ENCODE measurements around the gene NFASC.

Gene NFASC

DNA sequence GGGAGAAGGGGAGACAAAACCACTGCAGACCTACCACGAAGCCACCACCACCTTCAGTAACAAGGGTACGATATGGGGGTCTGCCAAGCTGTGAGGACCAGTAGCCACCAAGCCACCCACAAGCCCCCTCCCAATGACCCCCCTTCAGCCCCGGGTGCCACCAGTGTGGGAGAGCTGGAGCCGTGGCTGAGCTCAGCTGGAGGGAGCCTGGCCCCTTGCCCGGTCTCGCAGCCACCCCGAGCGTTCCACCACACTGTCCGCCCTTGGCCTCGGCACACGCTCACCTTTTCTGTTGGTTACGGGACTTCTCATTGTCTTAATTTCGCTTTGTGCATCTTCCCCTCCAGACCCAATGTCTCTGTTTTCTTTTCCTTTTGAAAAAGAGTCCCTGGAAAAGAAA is 145.9 kb downstream of the NFASC start:
- no peaks in the 10 kb centered on the region for H3K36me3 Mint-ChIP-seq
- H3K4me3 Mint-ChIP-seq, result no peak overlapping the region
- no peaks in the 10 kb centered on the region for H3K4me1 Mint-ChIP-seq (ENCODE audit: low read depth)
- no peak overlapping the region for H3K27ac Mint-ChIP-seq
- no peaks in the 10 kb centered on the region for H3K27me3 Mint-ChIP-seq
- H3K9me3 Mint-ChIP-seq (ENCODE audit: low read depth), result no peaks in the 10 kb centered on the region

GRCh38 chr1:205017001-205017400 is 146.3 kb downstream of the NFASC start:
- Mint-ChIP-seq H3K4me1 (ENCODE audit: low read depth) (no peaks in the 10 kb centered on the region), H3K27ac (no peak overlapping the region), H3K4me3 (no peak overlapping the region), H3K27me3 (no peaks in the 10 kb centered on the region), H3K9me3 (ENCODE audit: low read depth) (no peaks in the 10 kb centered on the region), H3K36me3 (no peaks in the 10 kb centered on the region)

DNA sequence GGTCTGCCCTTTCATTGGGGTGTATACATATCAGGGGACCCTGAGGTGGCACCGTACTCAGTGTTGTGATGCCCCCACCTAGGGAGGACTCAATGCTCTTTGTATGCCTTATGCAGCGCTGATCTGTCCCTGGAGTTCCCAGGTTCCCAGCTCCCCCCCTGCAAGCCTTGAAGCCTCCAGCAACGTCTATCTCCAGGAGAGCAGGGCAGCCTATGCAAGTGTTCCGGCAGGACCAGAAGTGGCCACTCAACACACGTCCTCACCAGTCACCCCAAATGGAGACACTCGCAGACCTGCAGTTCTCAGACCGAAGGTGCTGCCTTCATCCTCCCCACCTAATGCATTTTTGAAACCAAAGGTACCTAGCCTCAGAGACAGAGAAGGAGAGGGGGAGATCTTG is 147.1 kb downstream of the NFASC start:
- no peak overlapping the region for H3K4me3 Mint-ChIP-seq
- H3K4me1 Mint-ChIP-seq (ENCODE audit: low read depth), result no peaks in the 10 kb centered on the region
- H3K36me3 Mint-ChIP-seq, result no peaks in the 10 kb centered on the region
- no peak overlapping the region for H3K27ac Mint-ChIP-seq
- H3K27me3 Mint-ChIP-seq, result no peaks in the 10 kb centered on the region
- H3K9me3 Mint-ChIP-seq (ENCODE audit: low read depth), result no peaks in the 10 kb centered on the region

GRCh38 chr1:205018381-205018780 is 147.7 kb downstream of the NFASC start:
- Mint-ChIP-seq H3K4me1 (ENCODE audit: low read depth) (no peaks in the 10 kb centered on the region), H3K4me3 (no peak overlapping the region), H3K9me3 (ENCODE audit: low read depth) (no peaks in the 10 kb centered on the region), H3K36me3 (no peaks in the 10 kb centered on the region), H3K27me3 (no peaks in the 10 kb centered on the region), H3K27ac (no peak overlapping the region)

- Mint-ChIP-seq H3K27me3 (no peaks in the 10 kb centered on the region), H3K36me3 (no peaks in the 10 kb centered on the region)
These were observed 149.8 kb downstream of the NFASC start for GRCh38 chr1:205020466-205020865.

DNA sequence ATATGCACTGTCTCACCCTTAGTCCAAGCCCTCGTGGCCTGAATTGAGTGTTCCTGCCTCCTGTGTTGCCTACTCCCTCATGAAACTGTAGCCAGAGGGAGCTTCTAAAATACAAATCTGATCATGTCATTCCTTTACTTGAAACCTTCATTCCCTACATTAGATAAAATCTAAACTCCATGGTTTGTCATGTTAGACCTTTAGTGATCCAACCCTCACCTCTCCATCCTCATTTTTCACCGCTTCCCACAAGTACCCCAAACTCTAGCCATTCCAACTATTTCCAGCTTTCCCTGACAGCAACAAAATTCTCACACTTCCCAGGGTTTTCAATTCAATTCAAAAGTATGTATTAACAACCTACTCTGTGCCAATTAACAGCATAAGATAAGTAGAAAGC is 154.0 kb downstream of the NFASC start:
- Mint-ChIP-seq H3K27ac (no peak overlapping the region), H3K4me3 (no peak overlapping the region), H3K9me3 (ENCODE audit: low read depth) (no peaks in the 10 kb centered on the region), H3K4me1 (ENCODE audit: low read depth) (peaks cover 2% of the 10 kb centered on the region), H3K36me3 (no peaks in the 10 kb centered on the region), H3K27me3 (no peaks in the 10 kb centered on the region)

More at GRCh38 chr1:205020466-205020865, 149.8 kb downstream of the NFASC start:
- no peaks in the 10 kb centered on the region for H3K4me1 Mint-ChIP-seq (ENCODE audit: low read depth)
- no peak overlapping the region for H3K27ac Mint-ChIP-seq
- H3K4me3 Mint-ChIP-seq, result no peak overlapping the region
- no peaks in the 10 kb centered on the region for H3K9me3 Mint-ChIP-seq (ENCODE audit: low read depth)

DNA sequence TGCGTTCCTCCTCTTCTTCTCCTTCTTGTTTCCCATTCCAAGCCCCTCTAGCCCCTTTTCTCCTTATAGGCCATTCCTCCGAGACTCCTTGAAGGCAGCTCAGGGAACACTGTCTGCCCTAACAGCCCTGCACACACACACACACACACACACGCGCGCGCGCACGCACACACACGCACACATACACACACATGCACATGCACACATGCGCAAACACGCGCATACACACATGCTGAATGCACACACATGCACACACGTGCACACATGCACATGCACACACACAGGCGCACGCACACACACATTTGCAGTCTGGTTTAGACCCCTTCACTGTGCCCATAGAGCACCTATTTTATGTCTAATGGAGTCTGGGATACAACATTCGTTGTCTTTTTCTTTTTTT is 154.6 kb downstream of the NFASC start:
- H3K4me1 Mint-ChIP-seq (ENCODE audit: low read depth), result peaks cover 2% of the 10 kb centered on the region
- no peaks in the 10 kb centered on the region for H3K36me3 Mint-ChIP-seq
- H3K27me3 Mint-ChIP-seq, result no peaks in the 10 kb centered on the region
- no peaks in the 10 kb centered on the region for H3K9me3 Mint-ChIP-seq (ENCODE audit: low read depth)
- no peak overlapping the region for H3K4me3 Mint-ChIP-seq
- no peak overlapping the region for H3K27ac Mint-ChIP-seq

GRCh38 chr1:205026181-205026580 is 155.5 kb downstream of the NFASC start:
- no peaks in the 10 kb centered on the region for H3K27me3 Mint-ChIP-seq
- peaks cover 2% of the 10 kb centered on the region for H3K4me1 Mint-ChIP-seq (ENCODE audit: low read depth)
- no peak overlapping the region for H3K27ac Mint-ChIP-seq
- no peaks in the 10 kb centered on the region for H3K36me3 Mint-ChIP-seq
- no peak overlapping the region for H3K4me3 Mint-ChIP-seq
- H3K9me3 Mint-ChIP-seq (ENCODE audit: low read depth), result no peaks in the 10 kb centered on the region

DNA sequence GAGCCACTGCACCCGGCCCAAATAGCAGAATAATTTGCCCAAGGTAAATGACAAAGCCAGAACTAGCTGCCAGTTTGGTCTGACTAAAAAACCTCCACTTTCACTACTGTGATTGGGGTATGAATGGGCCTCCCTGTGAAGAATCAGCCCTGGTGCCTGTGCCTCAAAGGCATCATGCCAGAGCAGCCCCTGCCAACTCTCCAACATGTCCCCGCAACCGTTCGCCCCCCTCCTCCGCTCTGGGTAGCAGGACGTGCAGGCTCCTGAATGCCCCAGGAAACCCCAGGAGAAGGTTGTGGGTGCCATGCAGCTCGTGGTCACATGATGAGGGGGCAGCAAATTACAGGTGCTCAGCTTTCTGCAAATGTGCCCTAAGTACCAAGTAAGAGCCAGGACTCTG is 157.7 kb downstream of the NFASC start:
- Mint-ChIP-seq H3K4me3 (no peak overlapping the region), H3K4me1 (ENCODE audit: low read depth) (peaks cover 2% of the 10 kb centered on the region), H3K9me3 (ENCODE audit: low read depth) (no peaks in the 10 kb centered on the region), H3K27me3 (no peaks in the 10 kb centered on the region), H3K36me3 (no peaks in the 10 kb centered on the region), H3K27ac (no peak overlapping the region)

GRCh38 chr1:205028924-205029323 is 158.3 kb downstream of the NFASC start:
- H3K4me3 Mint-ChIP-seq, result no peak overlapping the region
- no peak overlapping the region for H3K27ac Mint-ChIP-seq
- H3K36me3 Mint-ChIP-seq, result no peaks in the 10 kb centered on the region
- no peaks in the 10 kb centered on the region for H3K27me3 Mint-ChIP-seq
- peaks cover 2% of the 10 kb centered on the region for H3K4me1 Mint-ChIP-seq (ENCODE audit: low read depth)
- H3K9me3 Mint-ChIP-seq (ENCODE audit: low read depth), result no peaks in the 10 kb centered on the region

- Mint-ChIP-seq H3K27me3 (no peaks in the 10 kb centered on the region), H3K9me3 (ENCODE audit: low read depth) (peaks cover under 1% of the 10 kb centered on the region), H3K36me3 (no peaks in the 10 kb centered on the region), H3K4me1 (ENCODE audit: low read depth) (peaks cover 2% of the 10 kb centered on the region), H3K4me3 (no peak overlapping the region), H3K27ac (no peak overlapping the region)
These were observed 159.6 kb downstream of the NFASC start for GRCh38 chr1:205030241-205030640.

- Mint-ChIP-seq H3K9me3 (ENCODE audit: low read depth) (peaks cover 6% of the 10 kb centered on the region), H3K4me3 (no peak overlapping the region), H3K27ac (no peak overlapping the region), H3K36me3 (no peaks in the 10 kb centered on the region), H3K4me1 (ENCODE audit: low read depth) (peaks cover 2% of the 10 kb centered on the region), H3K27me3 (no peaks in the 10 kb centered on the region)
These were observed 160.2 kb downstream of the NFASC start for GRCh38 chr1:205030896-205031295.

GRCh38 chr1:205032508-205032907 is 161.8 kb downstream of the NFASC start:
- Mint-ChIP-seq H3K27ac (no peak overlapping the region), H3K9me3 (ENCODE audit: low read depth) (peaks cover 6% of the 10 kb centered on the region)

GRCh38 chr1:205037539-205037938 is 166.9 kb downstream of the NFASC start:
- H3K27ac Mint-ChIP-seq, result no peak overlapping the region
- no peaks in the 10 kb centered on the region for H3K36me3 Mint-ChIP-seq
- H3K4me1 Mint-ChIP-seq (ENCODE audit: low read depth), result no peaks in the 10 kb centered on the region
- no peak overlapping the region for H3K4me3 Mint-ChIP-seq
- no peaks in the 10 kb centered on the region for H3K27me3 Mint-ChIP-seq
- H3K9me3 Mint-ChIP-seq (ENCODE audit: low read depth), result peaks cover 6% of the 10 kb centered on the region

More at GRCh38 chr1:205032508-205032907, 161.8 kb downstream of the NFASC start:
- no peak overlapping the region for H3K4me3 Mint-ChIP-seq
- no peaks in the 10 kb centered on the region for H3K4me1 Mint-ChIP-seq (ENCODE audit: low read depth)
- H3K27me3 Mint-ChIP-seq, result no peaks in the 10 kb centered on the region
- no peaks in the 10 kb centered on the region for H3K36me3 Mint-ChIP-seq

- Mint-ChIP-seq H3K36me3 (no peaks in the 10 kb centered on the region), H3K9me3 (ENCODE audit: low read depth) (peaks cover 6% of the 10 kb centered on the region), H3K4me3 (no peak overlapping the region), H3K4me1 (ENCODE audit: low read depth) (no peaks in the 10 kb centered on the region), H3K27me3 (no peaks in the 10 kb centered on the region), H3K27ac (no peak overlapping the region)
These were observed 167.6 kb downstream of the NFASC start for GRCh38 chr1:205038132-205038786.

GRCh38 chr1:205041001-205041715 is 170.5 kb downstream of the NFASC start:
- Mint-ChIP-seq H3K4me1 (ENCODE audit: low read depth) (no peaks in the 10 kb centered on the region), H3K4me3 (no peak overlapping the region), H3K9me3 (ENCODE audit: low read depth) (no peaks in the 10 kb centered on the region), H3K36me3 (no peaks in the 10 kb centered on the region), H3K27me3 (peaks cover 5% of the 10 kb centered on the region), H3K27ac (no peak overlapping the region)
